ENCODE data around the gene LCNL1.

LCNL1 gene

GRCh38 chr9:136950656-136951276 is 32.0 kb upstream of the LCNL1 start:
- Histone ChIP-seq H3K36me3 (ENCODE audit: low read depth) (no peaks in the 10 kb centered on the region), H3K27me3 (ENCODE audit: insufficient read depth, poor library complexity, severe bottlenecking) (no peaks in the 10 kb centered on the region), H3K27ac (ENCODE audit: poor library complexity, severe bottlenecking) (peak overlapping the region; percentile 58), H3K9me3 (ENCODE audit: severe bottlenecking) (no peaks in the 10 kb centered on the region), H3K4me3 (ENCODE audit: severe bottlenecking) (peak overlapping the region; percentile 51), H3K4me1 (ENCODE audit: insufficient read depth, poor library complexity, severe bottlenecking) (peaks cover 6% of the 10 kb centered on the region)
- DNase-seq (ENCODE audit: low spot score) (no peak), ATAC-seq (ENCODE audit: low read depth) (no peak)
- no peak for TF ChIP-seq CTCF (IDR thresholded peaks at IDR 0.05; ENCODE audit: poor library complexity, severe bottlenecking)

GRCh38 chr9:136951541-136952320 is 31.1 kb upstream of the LCNL1 start, which contains the start of gene LCN12:
LCN12 (plus strand) TSS chr9:136952273; CDS start chr9:136952328, 55 bp downstream.
- H3K4me3 ChIP-seq (ENCODE audit: severe bottlenecking): no peak within 1 kb of the TSS
- no peak for TF ChIP-seq CTCF (IDR thresholded peaks at IDR 0.05; ENCODE audit: poor library complexity, severe bottlenecking)
- H3K9me3 ChIP-seq (ENCODE audit: severe bottlenecking): no peaks in the 10 kb centered on the region
- no peaks in the 10 kb centered on the region for H3K27me3 ChIP-seq (ENCODE audit: insufficient read depth, poor library complexity, severe bottlenecking)
- ATAC-seq (ENCODE audit: low read depth) (no peak), DNase-seq (ENCODE audit: low spot score) (peak; percentile 57)
- H3K36me3 ChIP-seq (ENCODE audit: low read depth): no peaks in the 10 kb centered on the region
- peaks cover 6% of the 10 kb centered on the region for H3K4me1 ChIP-seq (ENCODE audit: insufficient read depth, poor library complexity, severe bottlenecking)
- no peak within 1 kb of the TSS for H3K27ac ChIP-seq (ENCODE audit: poor library complexity, severe bottlenecking)

GRCh38 chr9:136952321-136952850 is 30.4 kb upstream of the LCNL1 start:
- Histone ChIP-seq H3K27ac (ENCODE audit: poor library complexity, severe bottlenecking) (no peak overlapping the region), H3K9me3 (ENCODE audit: severe bottlenecking) (no peaks in the 10 kb centered on the region), H3K36me3 (ENCODE audit: low read depth) (no peaks in the 10 kb centered on the region), H3K4me1 (ENCODE audit: insufficient read depth, poor library complexity, severe bottlenecking) (peaks cover 6% of the 10 kb centered on the region), H3K4me3 (ENCODE audit: severe bottlenecking) (no peak overlapping the region), H3K27me3 (ENCODE audit: insufficient read depth, poor library complexity, severe bottlenecking) (no peaks in the 10 kb centered on the region)
- ATAC-seq (ENCODE audit: low read depth) (no peak), DNase-seq (ENCODE audit: low spot score) (peak; percentile 56)
- TF ChIP-seq CTCF (IDR thresholded peaks at IDR 0.05; ENCODE audit: poor library complexity, severe bottlenecking): no peak

GRCh38 chr9:136952876-136953770 is 29.7 kb upstream of the LCNL1 start:
- Histone ChIP-seq H3K36me3 (ENCODE audit: low read depth) (no peaks in the 10 kb centered on the region), H3K27me3 (ENCODE audit: insufficient read depth, poor library complexity, severe bottlenecking) (no peaks in the 10 kb centered on the region), H3K27ac (ENCODE audit: poor library complexity, severe bottlenecking) (no peak overlapping the region), H3K4me1 (ENCODE audit: insufficient read depth, poor library complexity, severe bottlenecking) (peaks cover 3% of the 10 kb centered on the region), H3K9me3 (ENCODE audit: severe bottlenecking) (no peaks in the 10 kb centered on the region), H3K4me3 (ENCODE audit: severe bottlenecking) (no peak overlapping the region)
- no peak for DNase-seq (ENCODE audit: low spot score)
- TF ChIP-seq CTCF (IDR thresholded peaks at IDR 0.05; ENCODE audit: poor library complexity, severe bottlenecking): no peak
- no peak for ATAC-seq (ENCODE audit: low read depth)

Data from RWPE2 (cell line).